ENCODE measurements around the gene GLP2R.

The GLP2R gene

DNA sequence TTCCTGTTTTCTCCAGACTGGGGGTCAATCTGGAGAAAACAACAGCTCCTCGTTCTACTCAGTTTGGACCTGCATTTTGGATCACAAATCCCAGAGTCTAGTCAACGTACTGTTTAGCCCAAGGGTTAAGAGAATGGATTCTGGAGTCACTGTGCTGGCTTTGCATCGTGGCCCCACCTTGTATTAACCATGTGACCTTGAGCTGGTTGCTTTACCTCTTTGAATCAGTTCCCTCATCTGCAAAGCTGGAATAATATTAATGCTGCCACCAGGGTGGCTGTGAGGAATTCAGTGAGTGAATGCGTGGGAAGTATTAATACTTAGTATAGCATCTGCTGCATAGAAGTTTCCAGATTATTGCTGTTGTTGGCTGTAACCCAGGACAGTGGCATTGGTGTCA, 23.0 kb upstream of the GLP2R start:
- Histone ChIP-seq H3K4me3 (ENCODE audit: low read depth, low read length) (no peak overlapping the region), H2AFZ (no peak overlapping the region), H3K36me3 (ENCODE audit: control insufficient read depth, insufficient read depth, low read length) (no peaks in the 10 kb centered on the region), H3K4me2 (ENCODE audit: low read length) (no peak overlapping the region), H3K27ac (no peak overlapping the region), H3K9me3 (ENCODE audit: control insufficient read depth, low read length) (no peaks in the 10 kb centered on the region), H3K27me3 (ENCODE audit: control insufficient read depth, insufficient read depth, low read length) (no peaks in the 10 kb centered on the region), H3K79me2 (no peaks in the 10 kb centered on the region), H3K9ac (no peak overlapping the region), H3K4me1 (no peaks in the 10 kb centered on the region)
- TF ChIP-seq CTCF (IDR thresholded peaks at IDR 0.05) = no peak

DNA sequence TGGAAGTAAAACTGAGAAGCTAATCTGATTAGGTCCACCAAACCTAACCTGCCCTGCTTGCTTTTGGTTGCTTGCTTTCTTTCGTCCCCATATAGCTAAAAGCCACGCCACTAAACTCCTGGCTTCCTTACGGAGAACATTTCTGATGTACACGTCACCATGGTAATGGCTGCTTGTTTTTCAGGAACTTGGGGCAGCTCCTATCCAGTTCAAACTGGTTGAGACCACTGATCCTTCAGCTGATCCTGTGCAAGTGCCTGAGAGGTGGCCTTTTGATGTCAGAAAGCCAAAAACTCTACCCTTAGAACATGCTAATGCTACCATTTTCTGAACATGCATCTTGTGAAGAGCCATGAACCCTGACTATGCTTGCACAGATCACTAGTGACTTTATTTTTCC, 20.0 kb upstream of the GLP2R start:
- no peak for TF ChIP-seq CTCF (IDR thresholded peaks at IDR 0.05)
- no peak overlapping the region for H3K27ac ChIP-seq

GRCh38 chr17:9806699-9807098, 19.0 kb upstream of the GLP2R start:
- H3K27ac ChIP-seq = no peak overlapping the region
- no peaks in the 10 kb centered on the region for H3K27me3 ChIP-seq (ENCODE audit: control insufficient read depth, insufficient read depth, low read length)
- no peak overlapping the region for H2AFZ ChIP-seq
- no peak overlapping the region for H3K9ac ChIP-seq
- no peak overlapping the region for H3K4me2 ChIP-seq (ENCODE audit: low read length)
- H3K36me3 ChIP-seq (ENCODE audit: control insufficient read depth, insufficient read depth, low read length) = no peaks in the 10 kb centered on the region
- H3K9me3 ChIP-seq (ENCODE audit: control insufficient read depth, low read length) = no peaks in the 10 kb centered on the region
- no peak for TF ChIP-seq CTCF (IDR thresholded peaks at IDR 0.05)
- H3K4me1 ChIP-seq = no peaks in the 10 kb centered on the region
- no peaks in the 10 kb centered on the region for H3K79me2 ChIP-seq
- no peak overlapping the region for H3K4me3 ChIP-seq (ENCODE audit: low read depth, low read length)

More for the DNA sequence above, 20.0 kb upstream of the GLP2R start:
- Histone ChIP-seq H3K9ac (no peak overlapping the region), H2AFZ (no peak overlapping the region), H3K4me2 (ENCODE audit: low read length) (no peak overlapping the region), H3K27me3 (ENCODE audit: control insufficient read depth, insufficient read depth, low read length) (no peaks in the 10 kb centered on the region), H3K79me2 (no peaks in the 10 kb centered on the region), H3K9me3 (ENCODE audit: control insufficient read depth, low read length) (no peaks in the 10 kb centered on the region), H3K4me1 (no peaks in the 10 kb centered on the region), H3K36me3 (ENCODE audit: control insufficient read depth, insufficient read depth, low read length) (no peaks in the 10 kb centered on the region), H3K4me3 (ENCODE audit: low read depth, low read length) (no peak overlapping the region)

DNA sequence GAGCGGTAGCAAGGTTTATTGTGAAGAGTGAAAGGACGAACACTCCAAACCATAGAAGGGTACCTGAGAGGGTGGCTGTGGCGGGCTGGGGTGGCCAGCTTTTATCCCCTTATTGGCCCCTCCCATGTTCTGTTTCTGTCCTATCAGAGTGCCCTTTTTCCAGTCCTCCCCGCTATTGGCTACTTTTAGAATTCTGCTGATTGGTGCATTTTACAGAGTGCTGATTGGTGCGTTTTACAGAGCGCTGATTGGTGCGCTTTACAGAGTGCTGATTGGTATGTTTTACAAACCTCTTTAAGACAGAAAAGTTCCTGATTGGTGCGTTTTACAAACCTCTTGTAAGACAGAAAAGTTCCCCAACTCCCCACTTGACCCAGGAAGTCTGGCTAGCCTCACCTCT, 16.3 kb upstream of the GLP2R start:
- Histone ChIP-seq H3K27ac (no peak overlapping the region), H2AFZ (no peak overlapping the region), H3K4me2 (ENCODE audit: low read length) (no peak overlapping the region), H3K36me3 (ENCODE audit: control insufficient read depth, insufficient read depth, low read length) (no peaks in the 10 kb centered on the region), H3K4me1 (no peaks in the 10 kb centered on the region), H3K79me2 (no peaks in the 10 kb centered on the region), H3K9ac (no peak overlapping the region), H3K9me3 (ENCODE audit: control insufficient read depth, low read length) (no peaks in the 10 kb centered on the region), H3K4me3 (ENCODE audit: low read depth, low read length) (no peak overlapping the region), H3K27me3 (ENCODE audit: control insufficient read depth, insufficient read depth, low read length) (no peaks in the 10 kb centered on the region)
- no peak for TF ChIP-seq CTCF (IDR thresholded peaks at IDR 0.05)

- H3K9me3 ChIP-seq (ENCODE audit: control insufficient read depth, low read length) = no peaks in the 10 kb centered on the region
- no peaks in the 10 kb centered on the region for H3K4me1 ChIP-seq
- no peak overlapping the region for H2AFZ ChIP-seq
- no peaks in the 10 kb centered on the region for H3K79me2 ChIP-seq
- TF ChIP-seq CTCF (IDR thresholded peaks at IDR 0.05) = no peak
- no peak overlapping the region for H3K4me3 ChIP-seq (ENCODE audit: low read depth, low read length)
- no peaks in the 10 kb centered on the region for H3K36me3 ChIP-seq (ENCODE audit: control insufficient read depth, insufficient read depth, low read length)
- H3K27me3 ChIP-seq (ENCODE audit: control insufficient read depth, insufficient read depth, low read length) = no peaks in the 10 kb centered on the region
- no peak overlapping the region for H3K4me2 ChIP-seq (ENCODE audit: low read length)
- no peak overlapping the region for H3K27ac ChIP-seq
- no peak overlapping the region for H3K9ac ChIP-seq
Observed at GRCh38 chr17:9810100-9810949, 15.4 kb upstream of the GLP2R start.
